NCI-H187 treated with DMSO at 0.1 percent for 48 hours (cell line): ENCODE results near the gene R3HDM1.
"Not testable (repeated sequence)": the region's sequence is repeated elsewhere in the genome, so short reads cannot be mapped to it uniquely, and the experiment has no call there.

Experiments used
- DNase-seq: peaks from one replicate; lab custom pipeline; 2025; lab: John Stamatoyannopoulos, UW

The R3HDM1 gene

GRCh38 chr2:135641156-135642068, 110.1 kb downstream of the R3HDM1 start:
- DNase-seq = no peak

- no peak for DNase-seq
Observed at GRCh38 chr2:135647836-135648579, 116.7 kb downstream of the R3HDM1 start.

- DNase-seq = no peak
Observed at GRCh38 chr2:135650721-135651120, 119.4 kb downstream of the R3HDM1 start.

GRCh38 chr2:135651717-135652116, 120.4 kb downstream of the R3HDM1 start:
- DNase-seq = no peak

- not testable (repeated sequence) for DNase-seq
Observed at GRCh38 chr2:135654239-135654638, 123.0 kb downstream of the R3HDM1 start.

GRCh38 chr2:135657806-135658582, 126.7 kb downstream of the R3HDM1 start:
- no peak for DNase-seq

- no peak for DNase-seq
Observed at GRCh38 chr2:135662088-135662487, 130.8 kb downstream of the R3HDM1 start.

GRCh38 chr2:135663148-135663700, 131.9 kb downstream of the R3HDM1 start:
- DNase-seq = no peak

- no peak for DNase-seq
Observed at GRCh38 chr2:135664623-135665068, 133.4 kb downstream of the R3HDM1 start.

- no peak for DNase-seq
Observed at GRCh38 chr2:135667045-135667444, 135.8 kb downstream of the R3HDM1 start.

- DNase-seq = no peak
Observed at GRCh38 chr2:135674453-135674852, 143.2 kb downstream of the R3HDM1 start.

GRCh38 chr2:135676031-135676430, 144.7 kb downstream of the R3HDM1 start:
- no peak for DNase-seq

GRCh38 chr2:135679125-135679524, 147.8 kb downstream of the R3HDM1 start:
- no peak for DNase-seq

GRCh38 chr2:135685361-135685760, 154.1 kb downstream of the R3HDM1 start:
- DNase-seq = no peak

- no peak for DNase-seq
Observed at GRCh38 chr2:135688978-135689377, 157.7 kb downstream of the R3HDM1 start.

GRCh38 chr2:135689679-135690078, 158.4 kb downstream of the R3HDM1 start:
- no peak for DNase-seq

- DNase-seq = no peak
Observed at GRCh38 chr2:135694711-135695110, 163.4 kb downstream of the R3HDM1 start.

- DNase-seq = no peak
Observed at GRCh38 chr2:135698838-135699237, 167.6 kb downstream of the R3HDM1 start.

- no peak for DNase-seq
Observed at GRCh38 chr2:135701442-135701841, 170.2 kb downstream of the R3HDM1 start.

GRCh38 chr2:135703300-135703699, 172.0 kb downstream of the R3HDM1 start:
- DNase-seq = no peak

GRCh38 chr2:135704075-135704474, 172.8 kb downstream of the R3HDM1 start:
- not testable (repeated sequence) for DNase-seq

GRCh38 chr2:135708159-135708558, 176.9 kb downstream of the R3HDM1 start:
- no peak for DNase-seq
